ENCODE results near the gene AKR1C4.

AKR1C4 gene

GRCh38 chr10:5233324-5233723 is 36.7 kb downstream of the AKR1C4 start:
- TF ChIP-seq CEBPB (IDR thresholded peaks at IDR 0.05) = no peak

- TF ChIP-seq CREB1 (IDR thresholded peaks at IDR 0.05; ENCODE audit: low read depth) (no peak), CEBPB (IDR thresholded peaks at IDR 0.05) (0 out of 2 replicates have a peak, but pooled peaks have one; percentile 26), REST (IDR thresholded peaks at IDR 0.05; ENCODE audit: low read depth) (no peak), YY1 (IDR thresholded peaks at IDR 0.05; ENCODE audit: low read depth) (no peak)
Measured at GRCh38 chr10:5234106-5234860, 37.6 kb downstream of the AKR1C4 start.

GRCh38 chr10:5242585-5242984 is 45.9 kb downstream of the AKR1C4 start:
- TF ChIP-seq TAF1 (IDR thresholded peaks at IDR 0.05; ENCODE audit: low read depth) (no peak), CREB1 (IDR thresholded peaks at IDR 0.05; ENCODE audit: low read depth) (no peak), EP300 (IDR thresholded peaks at IDR 0.05; ENCODE audit: borderline replicate concordance) (no peak), TEAD4 (IDR thresholded peaks at IDR 0.05) (no peak), REST (IDR thresholded peaks at IDR 0.05; ENCODE audit: low read depth) (no peak), MAX (IDR thresholded peaks at IDR 0.05) (no peak), CEBPB (IDR thresholded peaks at IDR 0.05) (no peak), EGR1 (IDR thresholded peaks at IDR 0.05) (no peak), TCF12 (IDR thresholded peaks at IDR 0.05; ENCODE audit: low read depth) (no peak), NFIC (IDR thresholded peaks at IDR 0.05) (no peak)

GRCh38 chr10:5243521-5243987 is 46.9 kb downstream of the AKR1C4 start:
- TF ChIP-seq RAD21 (IDR thresholded peaks at IDR 0.05; ENCODE audit: low read depth) (no peak), EGR1 (IDR thresholded peaks at IDR 0.05) (no peak), FOXM1 (IDR thresholded peaks at IDR 0.05; ENCODE audit: borderline replicate concordance, low read depth) (no peak), USF1 (IDR thresholded peaks at IDR 0.05) (no peak), TAF1 (IDR thresholded peaks at IDR 0.05; ENCODE audit: low read depth) (no peak), TCF12 (IDR thresholded peaks at IDR 0.05; ENCODE audit: low read depth) (no peak), ZBTB7A (IDR thresholded peaks at IDR 0.05; ENCODE audit: low read depth) (no peak), TEAD4 (IDR thresholded peaks at IDR 0.05) (no peak), CEBPB (IDR thresholded peaks at IDR 0.05) (no peak), NFIC (IDR thresholded peaks at IDR 0.05) (no peak), REST (IDR thresholded peaks at IDR 0.05; ENCODE audit: low read depth) (no peak), CREB1 (IDR thresholded peaks at IDR 0.05; ENCODE audit: low read depth) (no peak), YY1 (IDR thresholded peaks at IDR 0.05; ENCODE audit: low read depth) (no peak), EP300 (IDR thresholded peaks at IDR 0.05; ENCODE audit: borderline replicate concordance) (no peak), MAX (IDR thresholded peaks at IDR 0.05) (no peak)

- no peak for TF ChIP-seq MAX (IDR thresholded peaks at IDR 0.05)
- TF ChIP-seq TCF12 (IDR thresholded peaks at IDR 0.05; ENCODE audit: low read depth) = no peak
- TF ChIP-seq CEBPB (IDR thresholded peaks at IDR 0.05) = no peak
- TF ChIP-seq NFIC (IDR thresholded peaks at IDR 0.05) = no peak
- no peak for TF ChIP-seq REST (IDR thresholded peaks at IDR 0.05; ENCODE audit: low read depth)
- no peak for TF ChIP-seq USF1 (IDR thresholded peaks at IDR 0.05)
- TF ChIP-seq FOXM1 (IDR thresholded peaks at IDR 0.05; ENCODE audit: borderline replicate concordance, low read depth) = no peak
- TF ChIP-seq YY1 (IDR thresholded peaks at IDR 0.05; ENCODE audit: low read depth) = no peak
- TF ChIP-seq EGR1 (IDR thresholded peaks at IDR 0.05) = no peak
- TF ChIP-seq ZBTB7A (IDR thresholded peaks at IDR 0.05; ENCODE audit: low read depth) = no peak
- no peak for TF ChIP-seq RAD21 (IDR thresholded peaks at IDR 0.05; ENCODE audit: low read depth)
- TF ChIP-seq TEAD4 (IDR thresholded peaks at IDR 0.05) = no peak
- no peak for TF ChIP-seq EP300 (IDR thresholded peaks at IDR 0.05; ENCODE audit: borderline replicate concordance)
- no peak for TF ChIP-seq TAF1 (IDR thresholded peaks at IDR 0.05; ENCODE audit: low read depth)
- no peak for TF ChIP-seq CREB1 (IDR thresholded peaks at IDR 0.05; ENCODE audit: low read depth)
Measured at GRCh38 chr10:5252177-5253037, 55.8 kb downstream of the AKR1C4 start.

All from Ishikawa (cell line).